SK-N-SH (cell line): ENCODE results near the gene C4orf33.

Experiments
- EZH2phosphoT487 ChIP-seq: fragments of 200-600 bp; sonication (generic); IDR thresholded peaks from 2 replicates; pipeline ENCODE4 v1.6.1; 2017; ENCODE audit warnings: low read depth, mixed run types, mild to moderate bottlenecking, antibody characterized with exemption, moderate library complexity, borderline replicate concordance
- FOXJ3 ChIP-seq: sonication (generic); formaldehyde crosslinking; IDR thresholded peaks from 2 replicates; pipeline ENCODE4 v1.5.1; 2020; ENCODE audit warnings: mild to moderate bottlenecking, missing genetic modification reagents
- TF ChIP-seq, protein P1 (sequence below): IDR thresholded peaks from 2 replicates; pipeline ENCODE4 v1.4.0; 2012; ENCODE audit warnings: low read depth, borderline replicate concordance
- TF ChIP-seq, protein P2 (sequence below): fragments of 200-600 bp; sonication (generic); IDR thresholded peaks from 2 replicates; pipeline ENCODE4 v1.6.1; 2017; ENCODE audit warnings: antibody characterized with exemption, mild to moderate bottlenecking, moderate library complexity
- TF ChIP-seq, protein P3 (sequence below): fragments of 150-350 bp; IDR thresholded peaks from 2 replicates; pipeline ENCODE4 v1.6.1; 2017; ENCODE audit warnings: antibody characterized with exemption, low read length, low read depth, borderline replicate concordance

- TF ChIP-seq, protein P1, sequence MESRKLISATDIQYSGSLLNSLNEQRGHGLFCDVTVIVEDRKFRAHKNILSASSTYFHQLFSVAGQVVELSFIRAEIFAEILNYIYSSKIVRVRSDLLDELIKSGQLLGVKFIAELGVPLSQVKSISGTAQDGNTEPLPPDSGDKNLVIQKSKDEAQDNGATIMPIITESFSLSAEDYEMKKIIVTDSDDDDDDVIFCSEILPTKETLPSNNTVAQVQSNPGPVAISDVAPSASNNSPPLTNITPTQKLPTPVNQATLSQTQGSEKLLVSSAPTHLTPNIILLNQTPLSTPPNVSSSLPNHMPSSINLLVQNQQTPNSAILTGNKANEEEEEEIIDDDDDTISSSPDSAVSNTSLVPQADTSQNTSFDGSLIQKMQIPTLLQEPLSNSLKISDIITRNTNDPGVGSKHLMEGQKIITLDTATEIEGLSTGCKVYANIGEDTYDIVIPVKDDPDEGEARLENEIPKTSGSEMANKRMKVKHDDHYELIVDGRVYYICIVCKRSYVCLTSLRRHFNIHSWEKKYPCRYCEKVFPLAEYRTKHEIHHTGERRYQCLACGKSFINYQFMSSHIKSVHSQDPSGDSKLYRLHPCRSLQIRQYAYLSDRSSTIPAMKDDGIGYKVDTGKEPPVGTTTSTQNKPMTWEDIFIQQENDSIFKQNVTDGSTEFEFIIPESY: no peak
- TF ChIP-seq, protein P2, sequence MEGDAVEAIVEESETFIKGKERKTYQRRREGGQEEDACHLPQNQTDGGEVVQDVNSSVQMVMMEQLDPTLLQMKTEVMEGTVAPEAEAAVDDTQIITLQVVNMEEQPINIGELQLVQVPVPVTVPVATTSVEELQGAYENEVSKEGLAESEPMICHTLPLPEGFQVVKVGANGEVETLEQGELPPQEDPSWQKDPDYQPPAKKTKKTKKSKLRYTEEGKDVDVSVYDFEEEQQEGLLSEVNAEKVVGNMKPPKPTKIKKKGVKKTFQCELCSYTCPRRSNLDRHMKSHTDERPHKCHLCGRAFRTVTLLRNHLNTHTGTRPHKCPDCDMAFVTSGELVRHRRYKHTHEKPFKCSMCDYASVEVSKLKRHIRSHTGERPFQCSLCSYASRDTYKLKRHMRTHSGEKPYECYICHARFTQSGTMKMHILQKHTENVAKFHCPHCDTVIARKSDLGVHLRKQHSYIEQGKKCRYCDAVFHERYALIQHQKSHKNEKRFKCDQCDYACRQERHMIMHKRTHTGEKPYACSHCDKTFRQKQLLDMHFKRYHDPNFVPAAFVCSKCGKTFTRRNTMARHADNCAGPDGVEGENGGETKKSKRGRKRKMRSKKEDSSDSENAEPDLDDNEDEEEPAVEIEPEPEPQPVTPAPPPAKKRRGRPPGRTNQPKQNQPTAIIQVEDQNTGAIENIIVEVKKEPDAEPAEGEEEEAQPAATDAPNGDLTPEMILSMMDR: no peak
- TF ChIP-seq FOXJ3 (CRISPR knock-in tag): no peak
- TF ChIP-seq, protein P3, sequence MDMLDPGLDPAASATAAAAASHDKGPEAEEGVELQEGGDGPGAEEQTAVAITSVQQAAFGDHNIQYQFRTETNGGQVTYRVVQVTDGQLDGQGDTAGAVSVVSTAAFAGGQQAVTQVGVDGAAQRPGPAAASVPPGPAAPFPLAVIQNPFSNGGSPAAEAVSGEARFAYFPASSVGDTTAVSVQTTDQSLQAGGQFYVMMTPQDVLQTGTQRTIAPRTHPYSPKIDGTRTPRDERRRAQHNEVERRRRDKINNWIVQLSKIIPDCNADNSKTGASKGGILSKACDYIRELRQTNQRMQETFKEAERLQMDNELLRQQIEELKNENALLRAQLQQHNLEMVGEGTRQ: no peak
- no peak for TF ChIP-seq EZH2phosphoT487
Measured at GRCh38 chr4:129111919-129112318, 16.0 kb downstream of the C4orf33 start.
